SU-DHL-6 (cell line): ENCODE measurements around the gene NOP10.
"Not testable (repeated sequence)": the region's sequence is repeated elsewhere in the genome, so short reads cannot be mapped to it uniquely, and the experiment has no call there.

Source experiments
- H2AFZ ChIP-seq: fragments of 200-600 bp; sonication (generic); 2 replicates; pipeline ENCODE4 v1.6.1; 2014; ENCODE audit warnings: low read depth, mild to moderate bottlenecking, moderate library complexity, mixed read lengths, antibody characterized with exemption, low read length; ENCODE audit not compliant: severe bottlenecking
- H3F3A ChIP-seq: fragments of 200-600 bp; shearing (Covaris generic); 2 replicates; pipeline ENCODE4 v1.6.0; 2016; ENCODE audit warnings: antibody characterized with exemption, mild to moderate bottlenecking; ENCODE audit not compliant: insufficient read depth
- H3K27ac ChIP-seq: fragments of 200-600 bp; sonication (generic); 2 replicates; pipeline ENCODE4 v1.5.1; 2016; ENCODE audit warnings: low read depth, mild to moderate bottlenecking, low read length, moderate library complexity, mixed read lengths
- H3K27me3 ChIP-seq: fragments of 200-600 bp; sonication (generic), shearing (Covaris generic); 2 replicates; pipeline ENCODE4 v1.6.0; 2014; ENCODE audit warnings: mild to moderate bottlenecking, low read length
- H3K36me3 ChIP-seq: fragments of 200-600 bp; sonication (generic); 2 replicates; pipeline ENCODE4 v1.6.1; 2014; ENCODE audit warnings: mild to moderate bottlenecking, low read length, mixed read lengths
- H3K4me2 ChIP-seq: fragments of 300-600, 200-600 bp; shearing (Covaris generic), sonication (generic); 2 replicates; pipeline ENCODE4 v1.6.0; 2014; ENCODE audit warnings: low read length, low read depth, mild to moderate bottlenecking; ENCODE audit not compliant: poor library complexity, severe bottlenecking
- H3K4me3 ChIP-seq: fragments of 200-600 bp; sonication (generic); 2 replicates; pipeline ENCODE4 v1.5.1; 2014; ENCODE audit warnings: antibody characterized with exemption, low read length, mild to moderate bottlenecking, mixed read lengths; ENCODE audit not compliant: insufficient read depth, poor library complexity, severe bottlenecking
- H3K79me2 ChIP-seq: fragments of 200-600 bp; sonication (generic); 2 replicates; pipeline ENCODE4 v1.6.1; 2014; ENCODE audit warnings: mild to moderate bottlenecking, low read length, moderate library complexity; ENCODE audit not compliant: insufficient read depth
- H3K9ac ChIP-seq: fragments of 200-600 bp; sonication (generic); 2 replicates; pipeline ENCODE4 v1.7.0; 2014; ENCODE audit warnings: mild to moderate bottlenecking, low read length
- H3K9me2 ChIP-seq: fragments of 200-600 bp; sonication (generic); replicated peaks from 2 replicates; pipeline ENCODE4 v1.6.1; 2014; ENCODE audit warnings: low read length; ENCODE audit not compliant: insufficient read depth
- H3K9me3 ChIP-seq: fragments of 200-600 bp; sonication (generic); 2 replicates; pipeline ENCODE4 v1.6.1; 2014; ENCODE audit warnings: low read length, mixed read lengths; ENCODE audit not compliant: insufficient read depth
- H4K20me1 ChIP-seq: fragments of 200-600 bp; sonication (generic); 2 replicates; pipeline ENCODE4 v1.6.1; 2014; ENCODE audit warnings: low read depth, mild to moderate bottlenecking, antibody characterized with exemption, low read length, moderate library complexity, mixed read lengths
- CTCF ChIP-seq: fragments of 200-600 bp; sonication (generic); IDR thresholded peaks from one replicate; pipeline ENCODE4 v1.5.1; 2017; ENCODE audit warnings: antibody characterized with exemption, mild to moderate bottlenecking, low read length, moderate library complexity; ENCODE audit not compliant: insufficient read depth, poor library complexity, severe bottlenecking
- EZH2phosphoT487 ChIP-seq: fragments of 200-600 bp; sonication (generic), shearing (Covaris generic); conservative IDR thresholded peaks from 2 replicates; pipeline ENCODE4 v1.6.1; 2018; ENCODE audit warnings: mild to moderate bottlenecking, antibody characterized with exemption, low read length, moderate library complexity, mixed read lengths

Gene NOP10

DNA sequence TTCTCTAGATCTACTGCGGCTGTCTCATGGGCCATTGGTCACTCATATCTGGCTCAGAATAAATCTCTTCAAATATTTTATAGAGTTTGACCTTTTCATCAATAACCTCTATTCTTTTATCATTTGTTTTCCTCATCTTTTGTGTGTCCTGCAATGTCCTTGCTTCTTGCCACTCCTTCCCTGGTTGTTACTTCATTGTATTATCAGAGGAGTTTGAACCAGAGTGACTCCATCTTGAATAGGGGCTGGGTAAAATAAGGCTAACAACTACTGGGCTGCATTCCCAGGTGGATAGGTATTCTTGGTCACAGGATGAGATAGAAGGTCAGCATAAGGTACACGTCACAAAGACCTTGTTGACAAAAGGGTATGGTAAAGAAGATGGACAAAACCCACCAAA lies 33.9 kb upstream of the NOP10 start:
- H3K9me2 ChIP-seq, result no peaks in the 10 kb centered on the region
- no peaks in the 10 kb centered on the region for H3K9me3 ChIP-seq
- no peaks in the 10 kb centered on the region for H4K20me1 ChIP-seq
- no peaks in the 10 kb centered on the region for H3K36me3 ChIP-seq
- H3F3A ChIP-seq, result no peaks in the 10 kb centered on the region
- no peak overlapping the region for H3K27ac ChIP-seq
- H3K4me2 ChIP-seq, result no peak overlapping the region
- no peak overlapping the region for H2AFZ ChIP-seq
- H3K27me3 ChIP-seq, result no peaks in the 10 kb centered on the region
- no peak for TF ChIP-seq EZH2phosphoT487
- TF ChIP-seq CTCF, result no peak
- no peak overlapping the region for H3K9ac ChIP-seq
- no peak overlapping the region for H3K4me3 ChIP-seq
- no peaks in the 10 kb centered on the region for H3K79me2 ChIP-seq

DNA sequence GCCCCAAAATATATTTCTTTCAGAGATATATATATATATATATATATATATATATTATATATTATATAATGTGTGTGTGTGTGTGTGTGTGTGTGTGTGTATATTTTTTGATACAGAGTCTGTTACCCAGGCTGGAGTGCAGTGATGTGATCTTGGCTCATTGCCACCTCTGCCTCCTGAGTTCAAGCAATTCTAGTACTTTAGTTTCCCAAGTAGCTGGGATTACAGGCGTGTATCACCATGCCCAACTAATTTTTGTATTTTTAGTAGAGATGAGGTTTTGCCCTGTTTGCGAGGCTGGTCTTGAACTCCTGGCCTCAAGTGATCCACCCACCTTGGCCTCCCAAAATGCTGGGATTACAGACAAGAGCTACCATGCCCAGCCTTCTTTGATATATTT lies 32.6 kb upstream of the NOP10 start:
- not testable (repeated sequence) for H4K20me1 ChIP-seq, H2AFZ ChIP-seq, H3K79me2 ChIP-seq, H3K9me3 ChIP-seq, H3K9me2 ChIP-seq, H3F3A ChIP-seq, H3K36me3 ChIP-seq, H3K27me3 ChIP-seq, H3K4me3 ChIP-seq, H3K27ac ChIP-seq, H3K9ac ChIP-seq, H3K4me2 ChIP-seq

DNA sequence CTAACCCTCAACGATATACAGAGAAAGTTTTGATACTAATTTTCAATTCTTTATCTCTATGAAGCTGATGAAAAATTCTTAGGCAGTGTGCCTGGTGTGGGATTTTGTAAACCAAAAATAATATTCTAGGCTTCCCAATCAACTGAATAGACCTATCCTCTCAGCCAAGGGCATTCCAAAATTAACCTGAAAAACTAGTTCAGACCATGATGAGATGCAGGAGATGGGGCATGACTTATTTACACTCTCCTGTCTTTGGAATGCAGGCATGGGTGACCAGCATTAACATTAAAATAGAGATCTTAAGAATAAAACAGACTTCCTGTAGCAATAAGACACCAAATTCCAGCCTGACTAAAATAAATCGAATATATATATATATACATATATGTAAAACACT lies 31.9 kb upstream of the NOP10 start:
- no peaks in the 10 kb centered on the region for H3K36me3 ChIP-seq
- H3K4me3 ChIP-seq, result no peak overlapping the region
- H3K27me3 ChIP-seq, result no peaks in the 10 kb centered on the region
- H2AFZ ChIP-seq, result no peak overlapping the region
- no peaks in the 10 kb centered on the region for H3K79me2 ChIP-seq
- no peaks in the 10 kb centered on the region for H3K9me2 ChIP-seq
- H3K9ac ChIP-seq, result no peak overlapping the region
- H3K9me3 ChIP-seq, result no peaks in the 10 kb centered on the region
- H3F3A ChIP-seq, result no peaks in the 10 kb centered on the region
- H3K27ac ChIP-seq, result no peak overlapping the region
- no peak for TF ChIP-seq CTCF
- no peak for TF ChIP-seq EZH2phosphoT487
- H3K4me2 ChIP-seq, result no peak overlapping the region
- no peaks in the 10 kb centered on the region for H4K20me1 ChIP-seq

- no peaks in the 10 kb centered on the region for H3K27me3 ChIP-seq
- no peaks in the 10 kb centered on the region for H3K9me2 ChIP-seq
- no peaks in the 10 kb centered on the region for H3K79me2 ChIP-seq
- no peaks in the 10 kb centered on the region for H3K36me3 ChIP-seq
- H3K27ac ChIP-seq, result no peak overlapping the region
- no peaks in the 10 kb centered on the region for H4K20me1 ChIP-seq
- H3K9ac ChIP-seq, result no peak overlapping the region
- H3F3A ChIP-seq, result no peaks in the 10 kb centered on the region
- H3K4me3 ChIP-seq, result no peak overlapping the region
- H3K4me2 ChIP-seq, result no peak overlapping the region
- no peak overlapping the region for H2AFZ ChIP-seq
- no peaks in the 10 kb centered on the region for H3K9me3 ChIP-seq
- TF ChIP-seq EZH2phosphoT487, result no peak
- no peak for TF ChIP-seq CTCF
Measured at GRCh38 chr15:34373951-34374350, 31.0 kb upstream of the NOP10 start.
